SH-SY5Y (cell line): ENCODE measurements around the gene CNKSR3.

Experiments
- GATA2 ChIP-seq: IDR thresholded peaks from 2 replicates; pipeline ENCODE4 v1.6.1; 2011; ENCODE audit warnings: mild to moderate bottlenecking, low read depth, low read length
- GATA3 ChIP-seq: IDR thresholded peaks from 2 replicates; pipeline ENCODE4 v1.6.1; 2011; ENCODE audit warnings: low read depth, mild to moderate bottlenecking, low read length, moderate library complexity

DNA sequence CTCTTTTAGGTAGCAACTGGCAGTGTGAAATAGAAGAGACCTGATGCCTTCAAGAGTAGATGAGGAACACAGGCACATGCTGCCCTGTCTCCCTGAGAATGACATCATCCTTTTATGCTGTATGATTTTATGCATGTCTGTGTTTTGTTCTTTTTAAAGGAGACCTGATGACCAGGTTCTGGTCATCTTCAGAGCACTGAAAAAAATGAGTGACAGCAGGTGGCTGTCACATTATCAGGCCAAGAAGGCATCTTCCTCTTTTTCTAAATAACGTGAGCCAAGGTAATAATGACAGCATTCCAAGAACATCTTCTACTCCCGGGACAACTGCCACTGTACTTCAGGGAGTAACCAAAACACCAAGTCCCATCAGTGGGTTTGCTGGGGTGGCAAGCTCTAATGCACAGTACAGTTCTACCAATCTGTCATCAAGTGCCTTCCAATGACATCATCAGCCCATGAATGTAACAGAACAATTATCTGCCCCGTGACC is 28.9 kb downstream of the CNKSR3 start:
- TF ChIP-seq GATA2 (no peak), GATA3 (no peak)
